GM18870 (cell line): Measurements from ENCODE around the gene NFILZ.
"Not testable (repeated sequence)": the region's sequence is repeated elsewhere in the genome, so short reads cannot be mapped to it uniquely, and the experiment has no call there.

Experiments
- ATAC-seq: cut with Tn5 transposase; IDR thresholded peaks from one replicate; pipeline ENCODE4 v1.9.1; 2021; ENCODE audit warnings: moderate library complexity; ENCODE audit not compliant: unreplicated experiment

The NFILZ gene

DNA sequence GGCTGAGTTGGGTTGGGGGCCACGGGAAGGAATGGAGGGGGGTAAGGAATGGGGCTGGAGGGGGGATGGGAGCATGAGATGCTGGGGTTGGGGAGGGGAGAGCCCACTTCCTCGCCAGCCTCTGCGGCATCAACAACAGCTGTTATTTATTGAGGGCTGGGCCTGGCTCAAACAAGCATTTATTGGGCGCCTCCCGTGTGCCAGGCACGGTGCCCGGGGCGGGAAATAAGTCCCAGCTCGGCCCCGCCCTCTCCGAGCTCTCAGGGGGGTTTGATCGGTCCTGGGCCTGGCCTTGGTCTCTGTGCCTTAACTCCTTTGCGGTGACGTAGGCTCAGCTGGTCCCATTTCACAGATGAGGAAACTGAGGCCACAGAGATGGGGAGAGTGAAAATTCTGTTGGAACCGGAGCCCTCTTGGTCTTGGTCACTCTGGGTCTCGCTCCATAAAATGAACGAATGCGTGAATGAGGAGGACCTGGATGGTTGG lies 19.0 kb upstream of the NFILZ start:
- ATAC-seq, result no peak

DNA sequence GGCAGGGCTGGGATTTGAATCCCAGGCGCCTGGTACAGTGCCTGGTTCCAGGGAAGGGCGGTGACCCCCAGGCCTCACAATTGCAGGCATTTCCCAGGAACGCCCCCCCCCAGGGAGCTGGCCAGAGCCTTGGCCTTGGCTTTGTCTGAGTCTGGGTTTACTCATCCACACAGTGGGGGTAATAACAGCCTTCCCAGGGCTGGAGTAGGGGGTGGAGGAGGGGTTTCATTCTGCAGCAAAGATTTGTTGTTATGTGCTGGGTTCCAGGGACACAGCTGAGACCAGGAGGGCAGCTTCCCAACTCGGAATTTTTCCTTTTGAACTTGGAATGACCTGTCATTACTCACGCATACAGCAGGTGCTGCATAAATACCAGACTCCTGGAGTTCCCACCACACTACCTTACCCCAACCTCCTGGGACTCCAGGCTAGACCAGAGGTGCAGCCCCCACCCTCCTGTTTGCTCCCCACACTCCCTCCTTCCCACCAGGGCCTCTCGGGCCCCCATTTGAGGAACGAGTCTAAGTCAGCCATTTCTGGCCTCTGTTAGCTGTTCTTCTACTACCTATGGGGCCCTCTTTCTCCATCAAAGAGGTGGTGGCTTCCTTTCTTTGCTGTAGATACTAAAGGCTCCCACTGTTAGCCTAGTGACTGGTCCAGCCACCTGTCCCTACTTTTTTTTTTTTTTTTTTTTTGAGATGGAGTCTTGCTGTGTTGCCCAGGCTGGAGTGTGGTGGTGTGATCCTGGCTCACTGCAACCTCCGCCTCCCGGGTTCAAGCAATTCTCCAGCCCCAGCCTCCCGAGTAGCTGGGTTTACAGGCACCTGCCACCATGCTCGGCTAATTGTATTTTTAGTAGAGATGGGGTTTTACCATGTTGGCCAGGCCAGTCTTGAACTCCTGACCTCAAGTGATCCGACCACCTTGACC lies 18.3 kb upstream of the NFILZ start:
- ATAC-seq, result no peak

DNA sequence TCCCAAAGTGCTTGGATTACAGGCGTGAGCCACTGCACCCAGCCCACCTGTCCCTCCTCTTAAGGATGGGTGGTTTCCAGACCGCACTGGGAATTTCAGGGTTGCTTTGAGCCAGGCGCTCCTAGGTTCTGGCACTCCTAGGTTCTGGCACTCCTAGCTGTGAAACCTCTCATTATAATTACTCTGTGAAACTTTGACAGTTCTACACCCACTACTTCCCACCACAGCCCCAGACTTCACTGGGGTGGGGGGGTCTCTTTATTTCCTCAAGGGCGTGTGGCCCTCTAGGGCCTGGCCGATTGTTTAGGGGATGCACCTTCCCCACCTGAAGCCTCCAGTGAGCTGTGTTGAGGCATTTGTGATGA lies 17.6 kb upstream of the NFILZ start:
- no peak for ATAC-seq

GRCh38 chr19:8614455-8614854 lies 16.0 kb upstream of the NFILZ start:
- ATAC-seq, result no peak

DNA sequence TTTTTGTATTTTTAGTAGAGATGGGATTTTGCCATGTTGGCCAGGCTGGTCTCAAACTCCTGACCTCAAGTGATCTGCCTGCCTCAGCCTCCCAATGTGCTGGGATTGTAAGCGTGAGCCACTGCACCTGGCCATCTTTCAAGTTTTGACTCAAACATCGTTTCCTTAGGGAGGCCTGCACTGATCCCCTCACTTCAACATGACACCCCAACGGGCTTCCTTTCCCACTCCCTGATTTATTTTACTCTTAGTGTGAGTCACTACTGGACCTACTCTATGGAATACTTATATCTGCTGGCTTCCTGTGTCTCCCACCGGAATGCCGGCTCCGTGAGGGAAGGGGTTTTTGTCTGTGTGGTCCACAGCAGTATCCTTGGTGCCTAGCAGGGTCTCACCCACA lies 15.4 kb upstream of the NFILZ start:
- ATAC-seq, result no peak

- no peak for ATAC-seq
Measured at GRCh38 chr19:8615813-8616596, 14.4 kb upstream of the NFILZ start.

DNA sequence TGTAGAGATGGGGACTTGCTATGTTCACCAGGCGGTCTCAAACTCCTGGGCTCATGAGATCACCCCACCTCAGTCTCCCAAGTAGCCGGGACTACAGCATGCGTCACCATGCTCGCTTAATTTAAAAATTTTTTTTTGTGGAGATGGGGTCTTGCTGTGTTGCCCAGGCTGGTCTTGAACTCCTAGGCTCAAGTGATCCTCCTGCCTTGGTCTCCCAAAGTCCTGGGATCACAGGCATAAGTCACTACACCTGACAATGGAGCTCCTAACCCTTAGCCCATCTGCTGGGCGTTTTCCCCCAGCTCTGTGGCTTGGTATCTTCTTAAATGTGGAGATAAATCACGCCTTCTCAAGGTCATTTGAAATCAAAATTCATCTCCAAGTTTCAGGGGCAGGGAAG lies 13.6 kb upstream of the NFILZ start:
- ATAC-seq, result no peak

- not testable (repeated sequence) for ATAC-seq
Measured at GRCh38 chr19:8617325-8617724, 13.1 kb upstream of the NFILZ start.

GRCh38 chr19:8617984-8618383 lies 12.4 kb upstream of the NFILZ start:
- ATAC-seq, result no peak

DNA sequence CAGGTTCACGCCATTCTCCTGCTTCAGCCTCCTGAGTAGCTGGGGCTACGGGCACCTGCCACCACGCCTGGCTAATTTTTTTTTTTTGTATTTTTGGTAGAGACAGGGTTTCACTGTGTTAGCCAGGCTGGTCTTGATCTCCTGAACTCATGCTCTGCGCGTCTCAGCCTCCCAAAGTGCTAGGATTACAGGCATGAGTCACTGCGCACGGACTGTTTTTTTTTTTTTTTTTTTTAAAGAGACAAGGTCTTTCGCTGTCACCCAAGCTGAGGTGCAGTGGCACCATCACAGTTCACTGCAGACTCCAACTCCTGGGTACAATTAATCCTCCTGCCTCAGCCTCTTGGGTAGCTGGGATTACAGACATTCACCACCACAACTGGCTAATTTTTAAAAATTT lies 11.7 kb upstream of the NFILZ start:
- no peak for ATAC-seq

GRCh38 chr19:8622886-8623285 lies 7.5 kb upstream of the NFILZ start:
- not testable (repeated sequence) for ATAC-seq

GRCh38 chr19:8626842-8627241 lies 3.6 kb upstream of the NFILZ start:
- no peak for ATAC-seq

- no peak for ATAC-seq
Measured at GRCh38 chr19:8629184-8629583, 1.2 kb upstream of the NFILZ start.

DNA sequence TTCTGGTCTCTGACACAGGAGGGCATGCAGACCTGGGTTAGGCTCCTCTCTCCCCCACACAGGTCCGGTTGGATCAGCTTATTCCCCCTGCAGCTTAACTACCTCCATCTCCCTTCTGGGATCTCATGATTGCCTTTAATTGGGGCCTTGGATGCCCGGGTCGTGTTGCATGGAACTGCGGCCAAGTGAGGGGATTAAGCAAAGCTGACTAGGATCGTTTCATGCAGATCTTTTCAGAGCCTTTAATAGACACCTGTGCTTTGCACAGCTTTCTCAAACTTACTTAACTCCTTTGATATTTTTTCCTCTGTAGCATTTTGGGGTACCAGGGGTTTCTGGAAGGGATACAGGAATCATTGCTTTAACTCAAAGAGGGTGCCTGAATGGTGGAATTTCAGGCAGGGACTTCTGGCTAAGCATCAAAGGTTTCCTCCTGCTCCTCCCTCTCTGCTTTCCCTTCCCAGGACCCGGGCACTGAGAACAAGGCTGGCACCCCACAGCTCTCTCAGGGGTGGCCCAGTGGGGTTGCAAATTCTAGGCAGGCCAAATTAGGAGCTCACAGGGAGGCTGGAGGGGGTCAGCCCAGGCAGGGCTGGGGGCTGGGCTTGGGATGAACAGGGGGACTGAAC lies 477 bp downstream of the NFILZ start:
- ATAC-seq, result no peak

DNA sequence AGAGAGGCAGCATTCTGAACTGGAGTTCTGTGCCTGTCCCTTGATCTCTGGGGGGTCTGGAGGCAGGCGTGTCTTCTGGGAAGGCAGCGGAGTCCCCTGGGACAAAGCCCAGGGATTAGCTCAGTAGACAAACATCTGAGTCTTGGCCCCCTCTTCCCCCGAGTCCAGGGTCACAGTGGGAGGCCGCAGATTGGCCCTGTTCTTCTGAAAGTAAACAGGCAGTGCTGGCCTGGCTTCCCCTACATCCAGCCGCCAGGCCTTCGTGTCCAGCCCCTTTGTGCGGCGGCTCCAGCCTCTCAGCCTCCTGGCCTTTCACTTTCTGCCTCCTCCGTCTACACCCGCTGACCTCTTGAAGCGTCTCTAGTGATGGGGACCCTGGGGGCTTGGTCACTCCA lies 989 bp downstream of the NFILZ start:
- no peak for ATAC-seq

- no peak for ATAC-seq
Measured at GRCh38 chr19:8635422-8635821, 5.0 kb downstream of the NFILZ start.

DNA sequence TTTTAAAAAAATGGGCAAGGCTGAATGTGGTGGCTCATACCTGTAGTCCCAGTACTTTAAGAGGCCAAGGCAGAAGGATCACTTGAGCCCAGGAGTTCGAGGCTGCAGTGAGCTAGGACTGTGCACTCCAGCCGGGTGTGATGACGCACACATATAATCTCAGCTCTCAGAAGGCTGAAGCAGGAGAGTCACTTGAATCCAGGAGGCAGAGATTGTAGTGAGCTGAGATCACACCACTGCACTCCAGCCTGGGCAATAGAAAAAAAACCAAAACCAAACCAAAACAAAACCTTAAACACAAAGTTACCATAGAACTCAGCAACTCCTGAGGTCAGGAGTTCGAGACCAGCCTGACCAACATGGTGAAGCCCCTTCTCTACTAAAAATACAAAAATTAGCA lies 6.6 kb downstream of the NFILZ start:
- not testable (repeated sequence) for ATAC-seq

DNA sequence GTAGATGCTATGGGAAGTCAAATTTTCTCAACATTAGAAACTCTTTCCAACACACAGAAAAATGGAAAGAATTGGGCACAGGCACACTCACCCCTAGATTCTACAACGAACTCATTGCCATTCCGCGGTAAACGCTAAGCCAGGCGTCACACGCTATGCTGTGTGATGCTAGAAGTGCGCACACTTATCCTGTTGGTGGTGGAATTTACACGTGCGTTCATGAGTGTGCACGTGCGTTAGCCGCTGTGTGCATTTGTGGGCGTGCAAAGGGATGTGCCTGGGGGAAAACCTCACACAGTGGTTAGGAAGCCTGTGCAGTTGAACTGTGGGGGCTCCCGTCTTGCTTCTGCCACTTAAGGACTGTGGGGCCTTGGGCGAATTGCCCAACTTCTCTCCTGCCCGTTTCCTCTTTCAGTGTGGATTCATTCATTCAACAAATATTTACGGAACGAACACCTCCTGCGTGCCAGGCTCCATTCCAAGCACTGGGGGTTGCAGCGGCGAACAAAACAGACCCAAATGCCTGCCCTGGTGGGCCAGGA lies 7.7 kb downstream of the NFILZ start:
- no peak for ATAC-seq

DNA sequence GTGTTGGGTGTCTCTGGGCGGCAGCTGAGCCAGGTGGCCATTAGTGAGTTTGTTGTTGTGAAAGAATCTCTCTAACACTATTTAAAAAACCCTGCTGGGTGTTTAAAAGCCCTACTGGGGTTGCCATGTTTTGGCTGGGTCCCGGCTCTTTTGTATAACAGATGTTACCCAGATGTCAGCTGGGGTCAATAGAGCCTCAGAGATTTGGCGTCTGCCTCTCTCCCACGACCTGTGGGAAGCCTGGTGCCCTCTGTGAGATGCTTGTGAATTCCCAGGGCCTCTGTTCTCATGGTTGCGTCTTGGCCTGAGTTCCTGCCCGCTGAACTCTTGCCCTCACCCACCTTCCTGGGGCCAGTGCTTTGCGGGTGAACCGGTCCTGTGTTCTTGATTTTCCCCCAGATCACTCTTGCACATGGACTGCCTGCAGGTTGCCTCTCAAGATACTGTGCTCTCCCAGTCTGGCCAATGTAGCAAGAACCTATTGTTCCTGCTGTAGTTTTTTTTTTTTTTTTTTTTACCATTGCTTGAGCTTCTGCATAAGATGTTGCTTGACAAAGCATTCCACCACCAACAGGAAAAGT lies 9.5 kb downstream of the NFILZ start:
- no peak for ATAC-seq

- no peak for ATAC-seq
Measured at GRCh38 chr19:8640402-8641004, 10.1 kb downstream of the NFILZ start.
